Stimulated activated CD8-positive, alpha-beta memory T cell treated with anti-CD3 and anti-CD28 coated beads, Interleukin-7, amount 100 ng/mL, for 4 hours (primary cell): ENCODE measurements around the gene BRF1.

ENCODE experiments used
- DNase-seq, 2 donors: peaks; one replicate each; pipeline ENCODE4 v3.0.0-alpha.2; 2020; ENCODE audit warnings: low read depth in 2 of 2

Gene BRF1

DNA sequence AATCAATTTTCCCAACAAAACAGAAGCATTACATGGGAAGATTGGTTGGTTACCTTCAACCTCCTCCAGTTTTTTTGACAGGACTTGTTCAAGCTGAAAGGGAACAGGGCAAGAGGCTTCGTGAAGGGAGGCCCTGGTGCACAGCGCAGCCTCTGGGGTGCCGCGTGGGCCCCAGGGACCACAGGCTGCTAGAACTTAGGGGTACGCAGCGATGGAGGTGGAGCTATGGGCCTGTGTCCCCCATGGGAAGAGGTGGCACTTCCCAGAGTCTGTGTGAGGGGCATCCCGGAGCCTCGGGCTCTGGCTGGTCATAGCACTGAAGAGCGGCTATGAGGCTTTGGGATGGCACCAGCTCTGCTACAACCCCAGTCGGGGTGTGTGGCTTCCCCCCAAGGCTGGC is 74.6 kb downstream of the BRF1 start:
- no peak for DNase-seq

DNA sequence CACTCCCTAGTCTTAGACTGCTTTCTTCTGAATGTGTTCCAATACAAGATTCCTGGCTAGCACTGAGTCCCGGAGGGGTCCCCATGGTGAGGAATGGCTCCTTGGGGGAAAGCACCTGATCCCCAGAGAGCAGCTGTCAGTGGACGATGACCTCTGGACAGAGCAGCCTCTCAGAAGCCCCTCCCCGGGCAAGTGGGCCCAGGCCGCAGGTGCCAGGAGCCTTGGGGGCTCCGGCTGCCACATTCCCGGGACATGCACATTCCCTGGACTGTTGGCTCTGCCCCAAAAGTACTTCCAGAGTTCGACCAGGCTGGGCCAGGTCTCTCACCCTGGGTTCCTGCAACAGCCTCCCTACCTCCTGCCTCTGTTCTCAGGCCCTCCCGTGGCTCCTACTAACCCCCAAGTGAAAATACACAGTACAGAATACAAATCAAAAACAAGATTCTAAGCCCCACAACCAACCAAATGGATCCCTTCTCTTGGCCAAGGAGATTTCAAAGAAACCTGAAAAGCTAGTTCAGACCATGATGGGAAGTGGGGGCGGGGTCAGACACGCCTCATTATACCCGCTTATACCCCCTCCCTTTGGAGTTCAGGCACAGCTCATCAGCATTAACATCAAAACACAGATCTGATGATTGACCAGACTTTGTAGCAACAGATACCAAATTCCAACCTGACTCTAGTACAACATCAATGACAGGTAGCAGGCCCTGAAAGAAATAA is 75.8 kb downstream of the BRF1 start:
- DNase-seq = no peak

GRCh38 chr14:105223770-105224544 is 76.8 kb downstream of the BRF1 start:
- no peak for DNase-seq

- no peak for DNase-seq
Observed at GRCh38 chr14:105223260-105223659, 77.5 kb downstream of the BRF1 start.

- no peak for DNase-seq
Observed at GRCh38 chr14:105221598-105222178, 79.1 kb downstream of the BRF1 start.

DNA sequence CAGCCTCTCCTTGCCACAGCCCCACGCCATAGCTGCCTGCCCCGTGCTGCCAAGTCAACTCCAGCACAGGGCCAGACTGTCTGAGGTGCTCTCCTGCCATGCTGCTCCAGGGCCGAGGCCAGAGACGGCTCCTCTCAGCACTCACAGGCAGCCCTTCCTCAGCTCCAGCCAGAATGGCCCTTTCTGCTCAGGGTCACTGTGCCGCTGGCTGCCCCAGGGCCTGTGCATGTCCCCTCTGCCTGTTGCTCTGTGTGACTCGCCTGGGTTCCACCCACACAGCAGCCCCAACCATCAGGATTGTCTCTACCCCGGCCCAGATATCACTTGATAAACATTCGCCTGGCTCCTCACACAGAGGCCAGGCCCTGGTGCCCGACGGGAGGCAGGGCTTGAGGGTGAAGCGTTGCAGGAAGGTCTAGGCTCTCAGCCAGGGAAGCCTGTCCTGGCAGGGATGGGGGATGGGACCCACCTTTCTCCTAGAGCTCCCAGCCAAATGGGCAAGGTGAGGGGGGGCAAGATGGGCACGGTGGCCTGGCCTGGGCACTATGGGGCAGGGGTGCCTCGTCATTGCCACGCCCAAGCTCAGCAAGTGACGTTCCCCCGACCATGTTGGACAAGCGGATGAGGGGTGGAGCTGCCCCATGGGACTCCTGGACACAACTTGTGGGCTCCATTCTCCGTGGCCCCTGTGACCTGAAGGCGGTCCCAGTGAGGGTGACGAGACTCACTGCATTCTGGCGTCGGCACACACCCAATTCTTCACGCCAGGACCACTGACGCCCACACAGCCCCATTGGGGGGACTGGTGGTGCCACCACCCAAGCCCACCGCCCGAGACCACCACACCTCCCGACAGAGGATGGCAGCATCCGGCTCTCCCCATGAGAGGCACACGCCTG is 79.9 kb downstream of the BRF1 start:
- DNase-seq = no peak

DNA sequence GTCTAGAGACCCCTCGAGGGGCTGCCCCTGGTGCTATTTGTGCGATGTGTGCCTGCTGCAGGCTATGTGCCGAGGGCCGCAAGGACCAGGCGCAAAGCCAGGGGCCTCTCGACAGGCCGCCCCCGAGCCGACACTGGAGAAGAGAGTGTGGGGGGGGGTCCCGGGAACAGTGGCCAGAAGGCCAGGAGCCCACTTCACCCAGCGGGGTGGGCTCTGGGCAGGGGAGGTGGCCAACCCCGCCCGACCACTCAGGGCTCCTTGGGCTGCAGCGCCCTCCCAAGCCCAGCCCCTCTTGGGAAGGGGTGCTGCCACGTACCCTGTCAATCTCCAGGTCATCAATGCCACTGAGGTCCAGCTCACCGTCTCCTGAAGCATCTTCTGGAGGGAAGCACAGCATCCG is 81.0 kb downstream of the BRF1 start:
- DNase-seq = no peak

- no peak for DNase-seq
Observed at GRCh38 chr14:105219043-105219612, 81.7 kb downstream of the BRF1 start.

DNA sequence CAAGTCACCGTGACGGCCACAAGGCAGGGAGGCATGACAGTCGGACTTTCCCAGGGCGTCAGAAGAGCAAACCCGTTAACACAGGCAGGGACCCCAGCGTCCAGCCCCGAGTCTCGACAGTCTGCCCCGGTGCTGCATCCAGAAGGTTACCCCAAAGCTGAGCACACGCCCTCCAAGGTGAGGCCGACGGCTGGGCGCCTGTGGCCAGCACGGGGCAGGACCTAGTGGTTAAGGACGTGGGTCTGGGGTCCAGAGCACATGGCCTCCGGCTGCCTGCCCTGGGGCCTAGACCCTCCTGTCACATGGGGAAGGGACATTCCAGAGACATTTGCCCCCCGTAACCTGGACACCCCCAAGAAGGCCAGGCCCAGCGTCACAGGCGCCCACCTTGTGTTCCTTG is 82.2 kb downstream of the BRF1 start:
- no peak for DNase-seq

DNA sequence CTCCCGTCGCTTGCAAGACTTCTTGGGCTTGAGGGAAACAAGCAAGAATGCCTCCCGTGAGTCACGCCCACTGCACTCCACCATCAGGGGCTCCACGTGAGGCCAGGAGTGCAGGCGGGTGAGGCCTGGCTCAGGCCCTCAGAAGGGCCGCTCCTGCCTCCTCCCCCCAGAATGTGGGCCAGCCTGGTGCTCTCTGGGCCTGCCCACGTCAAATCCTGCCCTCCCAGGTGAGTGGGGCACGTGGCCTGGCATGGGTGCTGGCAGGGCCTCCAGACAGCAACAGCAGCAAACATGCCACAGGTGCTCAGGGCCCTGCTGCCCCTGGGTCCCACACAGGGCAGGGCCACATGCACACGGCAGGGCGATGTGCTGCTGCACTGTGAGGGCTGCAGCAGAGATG is 83.0 kb downstream of the BRF1 start:
- no peak for DNase-seq

GRCh38 chr14:105216490-105217247 is 84.1 kb downstream of the BRF1 start:
- DNase-seq = no peak

DNA sequence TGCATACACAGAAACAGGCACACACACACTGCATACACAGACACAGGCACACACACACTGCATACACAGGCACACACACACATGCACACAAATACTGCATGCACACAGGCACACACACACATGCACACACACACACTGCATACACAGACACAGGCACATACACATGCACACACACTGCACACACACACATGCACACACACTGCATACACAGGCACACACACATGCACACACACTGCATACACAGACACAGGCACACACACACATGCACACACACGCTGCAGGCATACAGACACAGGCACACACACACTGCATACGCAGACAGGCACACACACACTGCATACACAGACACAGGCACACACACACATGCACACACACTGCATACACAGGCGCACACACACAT is 85.2 kb downstream of the BRF1 start:
- DNase-seq = no peak

GRCh38 chr14:105214324-105214915 is 86.4 kb downstream of the BRF1 start:
- no peak for DNase-seq

DNA sequence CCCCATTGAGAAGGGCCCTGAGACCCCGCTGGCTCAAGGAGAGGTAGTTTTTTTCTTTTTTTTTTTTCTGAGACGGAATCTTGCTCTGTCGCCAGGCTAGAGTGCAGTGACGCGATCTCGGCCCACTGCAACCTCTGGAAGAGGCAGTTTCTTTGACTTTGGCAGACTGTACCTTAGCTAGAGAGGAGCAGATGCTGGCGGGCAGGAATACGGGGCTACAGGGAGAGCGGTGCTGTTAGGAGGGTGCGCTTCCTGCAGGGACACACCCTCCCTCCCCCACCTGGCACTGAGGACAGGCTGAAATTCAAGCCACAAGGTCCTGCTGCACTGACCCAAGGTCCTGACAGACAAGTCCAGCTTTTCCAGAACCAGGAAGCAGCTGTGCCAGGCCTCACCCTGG is 87.4 kb downstream of the BRF1 start:
- DNase-seq = no peak

DNA sequence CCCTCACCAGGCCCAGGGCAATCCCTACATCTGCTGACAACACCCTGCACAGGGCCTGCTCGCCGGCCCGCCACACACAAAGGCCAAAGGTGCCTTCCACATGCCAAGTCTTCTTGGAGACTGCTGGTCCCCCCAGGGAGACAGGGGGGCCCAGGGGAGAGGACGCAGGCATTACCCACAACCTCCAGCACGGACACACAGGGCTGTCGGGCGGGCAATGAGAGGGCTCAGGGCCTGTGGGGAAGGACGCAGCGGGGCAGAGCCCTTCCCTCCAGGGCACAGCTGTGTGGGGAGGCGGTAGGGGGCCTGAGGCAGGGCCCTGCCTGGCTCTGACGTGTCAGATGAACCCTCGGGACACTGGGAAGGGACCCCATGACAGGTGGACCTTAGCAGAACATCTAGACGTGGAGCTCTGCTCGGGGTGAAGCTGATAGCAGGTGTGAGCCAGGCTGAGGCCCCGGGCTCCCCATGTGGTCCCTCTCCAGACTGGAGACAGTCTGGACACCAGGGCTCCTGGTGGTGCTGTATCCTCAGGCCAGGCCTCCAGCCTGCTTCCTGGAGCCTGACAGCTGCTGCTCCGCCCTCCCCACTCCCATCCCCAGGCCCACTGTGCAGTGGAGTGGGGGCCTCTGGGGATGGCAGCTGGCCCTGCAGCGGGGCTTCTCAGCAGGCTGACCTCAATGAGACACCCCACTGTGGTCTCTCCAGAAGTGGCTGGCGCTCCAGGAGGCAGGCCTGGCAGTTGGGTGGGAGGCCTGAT is 88.1 kb downstream of the BRF1 start:
- no peak for DNase-seq

- DNase-seq = no peak
Observed at GRCh38 chr14:105211758-105212089, 89.1 kb downstream of the BRF1 start.

GRCh38 chr14:105211086-105211757 is 89.6 kb downstream of the BRF1 start:
- DNase-seq = no peak

DNA sequence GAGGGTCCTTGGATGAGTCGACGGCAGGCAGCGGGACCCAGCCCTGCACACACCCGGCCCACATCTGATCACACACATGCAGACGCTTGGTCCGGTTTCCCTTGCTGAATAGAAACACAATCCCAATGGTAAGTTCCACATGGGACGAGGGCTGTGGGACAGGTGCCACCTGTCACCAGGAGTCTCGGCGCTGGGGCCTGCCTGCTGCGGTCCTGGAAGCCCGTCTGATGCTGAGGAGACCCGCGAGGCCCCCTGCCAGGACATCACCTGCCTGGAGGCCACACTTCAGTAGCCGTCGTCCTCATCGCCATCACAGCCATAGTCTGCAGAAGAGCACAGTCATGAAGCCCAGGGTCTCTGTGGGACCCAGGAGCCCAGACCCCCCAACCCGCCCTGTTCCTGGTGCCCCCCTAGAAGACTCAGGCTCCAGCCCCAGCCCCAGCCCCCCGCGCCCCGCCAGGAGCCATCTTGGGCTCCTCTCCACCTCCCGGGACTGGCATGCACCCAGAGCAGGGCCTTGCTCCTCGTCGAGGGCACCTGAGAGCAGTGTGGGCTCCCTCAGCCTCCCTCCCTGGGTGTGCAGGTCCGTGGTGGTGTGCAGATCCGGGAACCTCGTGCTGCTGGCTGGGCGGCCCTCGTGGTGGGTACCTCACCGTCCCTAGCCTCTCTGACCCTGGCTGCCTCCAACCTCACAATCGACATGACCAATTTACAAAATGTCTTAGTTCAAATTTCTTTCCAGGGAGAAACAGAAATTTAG is 90.4 kb downstream of the BRF1 start:
- no peak for DNase-seq

- DNase-seq = no peak
Observed at GRCh38 chr14:105209646-105210045, 91.2 kb downstream of the BRF1 start.
